HK-2 (cell line): ENCODE results near the gene SFTPA2.
"Not testable (repeated sequence)": the region's sequence is repeated elsewhere in the genome, so short reads cannot be mapped to it uniquely, and the experiment has no call there.

ENCODE experiments used
- DNase-seq: peaks from one replicate; pipeline ENCODE4 v3.0.0-alpha.2; 2018; ENCODE audit not compliant: unreplicated experiment

The SFTPA2 gene

GRCh38 chr10:79559726-79560125 is 481 bp downstream of the SFTPA2 start:
- DNase-seq, result peak; percentile 21

DNA sequence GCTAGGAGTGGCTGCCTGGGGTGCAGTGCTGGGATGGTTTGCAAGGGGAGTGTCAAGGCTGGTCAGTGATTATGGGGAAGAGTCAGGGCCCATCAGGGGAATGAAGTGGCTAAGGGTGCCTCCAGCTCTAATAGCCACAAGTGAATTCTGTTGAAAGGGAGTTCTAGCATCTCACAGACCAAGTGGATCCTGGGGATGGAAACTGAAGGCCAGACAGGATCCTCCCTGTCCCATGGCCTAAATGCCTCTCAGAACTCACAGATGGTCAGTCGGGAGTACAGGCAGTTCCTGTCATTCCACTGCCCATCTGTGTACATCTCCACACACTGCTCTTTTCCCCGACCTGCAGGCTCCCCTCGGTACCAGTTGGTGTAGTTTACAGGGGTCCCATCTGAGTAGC is 3.2 kb downstream of the SFTPA2 start:
- DNase-seq, result not testable (repeated sequence)

- no peak for DNase-seq
These were observed 4.6 kb downstream of the SFTPA2 start for GRCh38 chr10:79555354-79556309.

- DNase-seq, result no peak
These were observed 8.1 kb downstream of the SFTPA2 start for GRCh38 chr10:79552143-79552542.

DNA sequence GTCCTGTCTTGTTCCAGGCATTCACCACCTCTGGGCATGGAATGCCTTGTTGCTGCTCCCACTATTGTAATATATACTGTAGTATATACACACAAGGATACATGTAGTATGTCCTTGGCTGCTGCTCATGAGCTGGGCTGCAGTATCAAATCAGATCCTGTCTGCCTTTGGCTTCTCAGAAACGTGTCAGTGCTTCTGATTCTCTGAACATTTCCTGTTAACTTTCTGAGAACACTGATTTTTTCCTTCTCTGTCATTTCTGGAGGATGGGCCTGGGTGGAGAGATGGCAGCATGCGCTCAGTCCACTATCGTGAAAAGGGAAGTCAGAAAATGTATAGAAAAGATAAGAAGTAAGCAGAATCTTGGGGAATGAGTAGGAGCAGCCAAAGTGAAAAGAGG is 12.2 kb downstream of the SFTPA2 start:
- no peak for DNase-seq

- not testable (repeated sequence) for DNase-seq
These were observed 13.1 kb downstream of the SFTPA2 start for GRCh38 chr10:79547128-79547527.

- DNase-seq, result not testable (repeated sequence)
These were observed 15.1 kb downstream of the SFTPA2 start for GRCh38 chr10:79544926-79545659.

DNA sequence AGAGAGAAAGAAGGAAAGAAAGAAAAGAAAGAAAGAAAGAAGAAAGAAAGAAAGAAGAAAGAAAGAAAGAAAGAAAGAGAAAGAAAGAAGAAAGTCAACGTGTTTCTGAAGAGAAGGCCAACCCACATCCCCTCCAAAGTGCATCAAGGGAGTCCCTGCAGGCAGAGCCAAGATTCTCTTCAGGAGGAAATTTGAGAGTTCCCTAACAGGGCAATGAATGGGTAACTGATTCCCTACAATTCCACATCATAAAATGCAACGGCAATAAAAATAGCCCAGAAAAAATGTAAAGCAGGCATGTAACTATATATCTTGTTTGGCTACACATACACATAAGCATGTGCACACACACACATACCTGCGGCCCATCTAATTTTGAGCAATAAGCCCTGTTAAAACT is 15.8 kb downstream of the SFTPA2 start:
- not testable (repeated sequence) for DNase-seq

GRCh38 chr10:79542626-79543025 is 17.6 kb downstream of the SFTPA2 start:
- no peak for DNase-seq

GRCh38 chr10:79540930-79541329 is 19.3 kb downstream of the SFTPA2 start:
- DNase-seq, result not testable (repeated sequence)

DNA sequence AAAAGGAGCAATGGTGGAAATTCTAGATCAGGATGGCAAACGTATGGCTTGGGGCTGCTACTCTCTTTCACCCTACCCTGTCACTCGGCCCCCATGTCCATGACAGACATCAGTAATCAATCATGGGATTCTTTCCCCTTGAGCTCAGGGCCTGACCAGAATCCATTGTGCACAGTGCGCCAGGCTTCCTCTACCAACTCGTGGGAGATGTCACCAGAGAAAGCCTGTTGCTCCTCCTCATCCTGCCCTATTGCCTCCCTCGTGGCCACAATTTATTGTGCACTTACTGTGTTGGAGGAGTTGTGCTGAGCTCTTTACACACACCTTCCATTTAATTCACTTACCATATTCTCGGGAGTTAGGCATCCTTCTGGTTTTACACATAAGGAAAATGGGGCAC is 21.9 kb downstream of the SFTPA2 start:
- DNase-seq, result not testable (repeated sequence)

DNA sequence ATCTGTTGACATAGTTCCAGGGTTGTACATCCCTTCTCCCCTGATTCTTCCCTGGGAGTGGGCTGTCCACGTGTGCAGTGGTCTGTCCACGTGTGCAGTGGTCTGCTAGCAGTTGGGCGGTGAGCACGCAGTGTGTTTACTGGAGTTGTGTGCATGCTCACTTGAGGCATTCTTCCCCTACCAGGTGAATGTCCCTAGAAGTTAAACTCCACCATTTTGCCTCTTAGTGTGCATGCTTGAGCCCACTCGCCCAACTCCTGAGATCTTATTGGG is 26.4 kb downstream of the SFTPA2 start:
- DNase-seq, result not testable (repeated sequence)

DNA sequence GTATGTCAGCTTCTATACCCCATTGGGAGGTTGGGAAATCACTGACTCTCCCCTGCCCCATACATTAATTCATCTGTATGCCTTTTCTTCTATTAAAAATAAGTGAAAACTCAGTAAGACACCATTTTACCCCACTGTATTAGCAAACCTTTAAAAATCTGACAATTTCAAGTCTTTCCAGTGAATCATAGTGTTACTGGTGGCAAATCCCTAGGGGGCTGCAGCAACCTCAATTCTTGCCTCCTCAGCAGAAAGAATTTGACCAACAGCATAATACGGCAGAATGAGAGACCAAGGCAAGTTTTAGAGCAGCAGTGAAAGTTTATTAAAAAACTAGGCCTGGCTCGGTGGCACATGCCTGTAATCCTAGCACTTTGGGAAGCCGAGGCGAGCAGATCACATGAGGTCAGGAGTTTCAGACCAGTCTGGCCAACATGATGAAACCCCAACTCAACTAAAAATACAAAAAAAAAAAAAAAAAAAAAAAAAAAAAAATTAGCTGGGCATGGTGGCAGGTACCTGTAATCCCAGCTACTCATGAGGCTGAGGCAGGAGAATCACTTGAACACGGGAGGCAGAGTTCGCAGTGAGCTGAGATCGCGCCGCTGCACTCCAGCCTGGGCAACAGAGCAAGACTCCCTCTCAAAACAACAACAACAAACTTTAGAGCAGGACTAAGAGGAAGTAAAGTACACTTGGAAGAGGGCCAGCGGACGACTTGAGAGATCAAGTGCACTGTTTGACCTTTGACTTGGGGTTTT is 26.9 kb downstream of the SFTPA2 start:
- DNase-seq, result not testable (repeated sequence)

- not testable (repeated sequence) for DNase-seq
These were observed 31.9 kb downstream of the SFTPA2 start for GRCh38 chr10:79528261-79528660.

- DNase-seq, result not testable (repeated sequence)
These were observed 35.0 kb downstream of the SFTPA2 start for GRCh38 chr10:79525049-79525710.

- DNase-seq, result not testable (repeated sequence)
These were observed 36.9 kb downstream of the SFTPA2 start for GRCh38 chr10:79523157-79523853.

GRCh38 chr10:79522464-79522863 is 37.7 kb downstream of the SFTPA2 start:
- DNase-seq, result not testable (repeated sequence)

DNA sequence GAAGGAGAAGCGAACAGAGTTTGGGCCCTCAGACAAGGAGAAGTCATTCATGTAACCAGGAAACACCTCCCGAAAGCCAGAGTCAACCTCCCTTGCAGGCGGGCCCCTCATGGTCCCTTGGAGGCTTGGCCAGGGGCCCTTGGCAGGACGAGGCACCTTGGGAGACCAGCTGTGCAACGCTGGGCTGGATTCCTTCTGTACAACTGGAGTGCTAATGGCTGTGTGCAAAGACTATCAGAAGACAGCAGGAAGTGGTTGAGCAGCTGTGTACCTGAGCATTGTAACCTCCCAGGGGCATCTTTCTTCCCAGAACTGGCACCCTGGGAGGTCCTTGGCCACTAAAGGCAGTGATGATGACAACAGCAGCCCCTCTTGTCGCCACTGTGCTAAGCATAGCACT is 38.5 kb downstream of the SFTPA2 start:
- DNase-seq, result not testable (repeated sequence)

DNA sequence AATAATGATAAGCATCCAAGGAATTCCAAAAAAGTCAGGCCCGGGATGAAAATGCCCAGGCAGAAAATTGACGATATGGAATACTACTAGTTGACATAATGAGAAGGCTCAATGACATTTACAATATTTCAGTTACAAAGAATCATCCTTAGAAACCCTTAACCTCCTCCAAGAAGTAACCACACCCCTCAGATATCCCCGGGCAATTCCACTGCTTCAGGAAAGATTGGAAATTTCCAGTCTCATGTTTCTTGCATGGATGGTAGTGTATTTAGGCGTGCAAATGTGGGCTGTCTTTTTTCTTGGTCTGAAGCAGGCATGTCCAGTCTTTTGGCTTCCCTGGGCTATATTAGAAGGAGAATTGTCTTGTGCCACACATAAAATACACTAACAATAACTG is 42.6 kb downstream of the SFTPA2 start:
- not testable (repeated sequence) for DNase-seq

DNA sequence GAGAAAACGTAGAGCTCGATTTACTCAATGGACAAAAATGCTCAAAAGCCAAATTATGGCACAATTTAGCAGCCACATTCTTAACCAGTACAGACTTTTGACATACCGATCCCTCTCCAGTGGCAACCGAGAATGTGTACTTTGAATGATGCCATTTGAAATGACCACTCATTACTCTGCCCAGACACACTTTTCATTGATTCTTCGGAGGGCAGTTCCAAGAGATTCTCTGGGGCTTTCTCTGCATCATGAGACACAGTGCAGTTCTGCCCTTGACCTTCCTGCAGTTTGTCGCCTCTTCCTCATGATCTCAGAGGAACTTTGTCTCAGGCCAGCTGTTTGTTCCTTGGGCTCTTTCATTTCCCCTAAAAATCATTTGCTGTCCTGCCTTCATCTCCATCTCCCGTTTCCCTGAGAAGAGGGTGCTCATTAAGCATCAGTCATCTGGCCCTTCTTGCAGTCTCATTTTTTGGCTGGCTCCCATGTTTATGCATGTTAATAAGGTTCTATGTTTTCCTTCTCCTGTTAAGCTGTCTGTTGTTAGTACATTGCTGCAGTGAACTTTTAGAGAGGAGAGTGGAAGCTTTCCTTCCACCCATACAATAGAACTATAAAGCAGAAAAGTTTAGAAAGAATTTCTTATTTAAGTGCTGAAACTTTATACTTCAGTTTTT is 43.5 kb downstream of the SFTPA2 start:
- not testable (repeated sequence) for DNase-seq
